ENCODE data around the gene GSTCD. TPM values are rescaled to one million over a fixed set of nuclear protein-coding genes. Genes with fewer than 3 reads are reported as not detected.
A peak's percentile ranks its signal among the peaks of the same experiment; 100 is the strongest.
"Not testable (repeated sequence)": the region's sequence is repeated elsewhere in the genome, so short reads cannot be mapped to it uniquely, and the experiment has no call there.

GSTCD gene
- total and polyA plus RNA-seq, 3 experiments from 2014 or later: 3.2 to 22.4 (median 20.5) TPM

DNA sequence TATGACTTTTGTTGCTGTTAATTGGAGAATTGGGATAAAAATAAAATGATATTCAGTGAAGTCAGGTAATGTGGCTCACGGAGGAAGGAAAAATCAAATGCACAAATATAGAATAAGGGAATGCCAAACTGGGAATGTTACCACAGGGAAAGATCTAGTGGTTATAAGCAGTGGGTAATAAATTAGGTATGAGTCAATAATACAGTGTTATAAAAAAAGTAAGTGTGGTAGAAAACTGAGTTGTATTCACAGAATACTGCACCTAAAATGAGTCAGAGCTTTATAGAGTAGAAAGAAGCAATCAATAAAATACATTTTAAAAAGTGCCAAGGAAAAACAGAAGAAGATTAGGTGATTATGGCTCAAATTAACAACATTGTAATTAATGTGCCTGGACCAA, 34.6 kb upstream of the GSTCD start:
- Histone ChIP-seq H3K27me3 (ENCODE audit: insufficient read depth, low read length, poor library complexity, severe bottlenecking) (peaks cover 8% of the 10 kb centered on the region), H3K9me3 (ENCODE audit: low read length) (no peaks in the 10 kb centered on the region), H3K4me1 (ENCODE audit: insufficient read depth, low read length) (no peaks in the 10 kb centered on the region), H3K36me3 (ENCODE audit: insufficient read depth, low read length) (no peaks in the 10 kb centered on the region), H3K27ac (ENCODE audit: low read depth, low read length) (no peak overlapping the region), H3K4me3 (ENCODE audit: low read length) (no peak overlapping the region)
- Mint-ChIP-seq H3K4me3 (no peak overlapping the region), H3K27ac (no peak overlapping the region), H3K36me3 (no peaks in the 10 kb centered on the region), H3K27me3 (peaks cover 10 to 15% of the 10 kb centered on the region in 2 donors), H3K9me3 (no peaks in the 10 kb centered on the region), H3K4me1 (no peaks in the 10 kb centered on the region)
- DNase-seq: no peak
- CTCF ChIA-PET: no interaction called here
- POLR2A ChIA-PET: no interaction called here

DNA sequence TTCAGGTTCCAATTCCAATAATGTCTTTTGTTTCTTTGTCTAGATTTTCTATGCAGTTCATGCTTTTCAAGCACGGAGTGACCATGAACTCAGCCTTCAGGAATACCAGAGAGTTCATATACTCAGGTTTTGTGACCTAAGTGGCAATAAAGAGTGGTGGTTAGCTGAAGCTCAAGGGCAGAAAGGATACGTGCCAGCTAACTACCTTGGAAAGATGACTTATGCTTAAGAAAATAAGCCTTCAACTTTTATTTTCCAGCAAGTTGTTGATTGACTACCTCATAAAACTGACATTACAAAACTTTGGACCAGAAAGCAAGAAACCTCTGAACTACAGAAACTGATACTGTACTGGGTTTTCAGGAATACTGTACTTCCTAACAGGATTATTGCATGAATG, 30.9 kb upstream of the GSTCD start:
- peaks cover 0 to 3% of the 10 kb centered on the region in 2 donors for H3K27me3 Mint-ChIP-seq
- H3K36me3 Mint-ChIP-seq: peaks cover 0 to 9% (median 3%) of the 10 kb centered on the region in 3 donors
- H3K4me1 Mint-ChIP-seq: no peaks in the 10 kb centered on the region
- H3K9me3 Mint-ChIP-seq: no peaks in the 10 kb centered on the region
- H3K27ac Mint-ChIP-seq: no peak overlapping the region
- H3K4me3 Mint-ChIP-seq: no peak overlapping the region
- DNase-seq: no peak
- Histone ChIP-seq H3K4me3 (ENCODE audit: low read length) (no peak overlapping the region), H3K27me3 (ENCODE audit: insufficient read depth, low read length, poor library complexity, severe bottlenecking) (no peaks in the 10 kb centered on the region), H3K4me1 (ENCODE audit: insufficient read depth, low read length) (no peaks in the 10 kb centered on the region), H3K36me3 (ENCODE audit: insufficient read depth, low read length) (no peaks in the 10 kb centered on the region), H3K27ac (ENCODE audit: low read depth, low read length) (no peak overlapping the region), H3K9me3 (ENCODE audit: low read length) (no peaks in the 10 kb centered on the region)
- ChIA-PET POLR2A (no interaction called here), CTCF (no interaction called here)

DNA sequence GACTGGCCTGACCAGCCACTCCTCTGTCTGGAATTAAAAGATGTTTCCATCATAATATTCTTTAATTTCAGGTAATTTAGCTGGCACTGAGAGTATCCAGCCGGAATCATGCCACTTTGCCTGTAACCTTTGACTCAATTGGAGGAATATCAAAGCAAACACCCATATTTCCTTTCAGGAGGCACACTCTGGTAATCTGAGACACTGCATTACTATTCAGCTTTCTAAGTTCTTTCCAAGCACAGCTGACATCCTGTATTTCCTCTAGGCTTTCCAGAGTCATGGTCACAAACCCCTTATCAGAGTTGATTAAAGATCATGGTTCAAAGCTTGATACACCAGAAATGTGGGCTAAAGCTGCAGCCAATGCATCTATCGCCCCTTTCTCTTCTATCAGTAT, 29.4 kb upstream of the GSTCD start:
- Histone ChIP-seq H3K4me3 (ENCODE audit: low read length) (no peak overlapping the region), H3K36me3 (ENCODE audit: insufficient read depth, low read length) (no peaks in the 10 kb centered on the region), H3K9me3 (ENCODE audit: low read length) (no peaks in the 10 kb centered on the region), H3K4me1 (ENCODE audit: insufficient read depth, low read length) (no peaks in the 10 kb centered on the region), H3K27ac (ENCODE audit: low read depth, low read length) (no peak overlapping the region), H3K27me3 (ENCODE audit: insufficient read depth, low read length, poor library complexity, severe bottlenecking) (no peaks in the 10 kb centered on the region)
- Mint-ChIP-seq H3K9me3 (no peaks in the 10 kb centered on the region), H3K27me3 (no peaks in the 10 kb centered on the region), H3K27ac (no peak overlapping the region), H3K4me3 (peak overlapping the region in 1 of 7 donors; percentile 0), H3K36me3 (peaks cover 0 to 19% (median 9%) of the 10 kb centered on the region in 3 donors), H3K4me1 (no peaks in the 10 kb centered on the region)
- no peak for DNase-seq
- CTCF ChIA-PET: no interaction called here
- POLR2A ChIA-PET: no interaction called here

DNA sequence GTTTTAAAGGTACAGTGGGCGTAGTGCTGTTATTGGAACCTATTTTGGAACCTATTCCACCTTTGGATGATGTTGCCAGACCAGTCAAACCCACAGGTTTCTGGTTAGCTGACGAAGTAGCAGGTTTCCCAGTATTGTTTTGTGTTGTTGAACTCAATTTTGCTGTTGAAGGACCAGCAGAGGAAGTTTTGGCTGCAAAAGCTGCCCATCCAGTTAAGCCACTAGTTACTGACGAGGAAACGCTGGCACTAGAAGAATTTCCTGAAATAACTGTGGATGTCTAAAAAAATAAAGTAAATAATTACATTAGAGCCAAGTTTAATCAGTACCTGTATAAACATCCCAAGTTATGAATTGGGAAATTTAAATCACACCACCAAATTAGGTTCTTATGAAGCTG, 25.5 kb upstream of the GSTCD start:
- Histone ChIP-seq H3K9me3 (ENCODE audit: low read length) (no peaks in the 10 kb centered on the region), H3K36me3 (ENCODE audit: insufficient read depth, low read length) (no peaks in the 10 kb centered on the region), H3K27ac (ENCODE audit: low read depth, low read length) (no peak overlapping the region), H3K4me3 (ENCODE audit: low read length) (no peak overlapping the region), H3K27me3 (ENCODE audit: insufficient read depth, low read length, poor library complexity, severe bottlenecking) (no peaks in the 10 kb centered on the region), H3K4me1 (ENCODE audit: insufficient read depth, low read length) (no peaks in the 10 kb centered on the region)
- H3K27me3 Mint-ChIP-seq: no peaks in the 10 kb centered on the region
- no peaks in the 10 kb centered on the region for H3K9me3 Mint-ChIP-seq
- peaks cover 0 to 41% (median 13%) of the 10 kb centered on the region in 3 donors for H3K36me3 Mint-ChIP-seq
- no peak for DNase-seq
- no peaks in the 10 kb centered on the region for H3K4me1 Mint-ChIP-seq
- POLR2A ChIA-PET: no interaction called here
- H3K27ac Mint-ChIP-seq: peak overlapping the region in 1 of 8 donors; percentile 66
- H3K4me3 Mint-ChIP-seq: no peak overlapping the region
- CTCF ChIA-PET: no interaction called here

DNA sequence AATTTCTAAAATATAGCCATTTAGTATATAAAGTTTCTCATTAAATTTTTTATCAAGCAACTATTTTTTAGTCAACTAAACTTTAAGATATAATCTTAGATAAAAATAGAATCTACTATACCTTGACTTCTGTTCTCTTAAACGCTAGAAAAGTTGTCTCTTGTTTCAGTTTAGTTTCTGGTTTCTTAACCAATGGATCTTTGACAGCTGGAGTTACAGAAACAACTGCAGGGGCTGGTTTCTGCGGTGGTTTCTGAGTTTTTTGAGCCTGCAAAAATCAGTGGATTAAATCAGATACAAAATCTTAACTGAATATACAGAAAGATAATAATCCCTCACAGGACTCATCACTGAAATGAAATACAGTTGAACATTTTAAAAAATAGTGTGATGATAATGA, 22.0 kb upstream of the GSTCD start:
- no peak overlapping the region for H3K4me3 Mint-ChIP-seq
- POLR2A ChIA-PET: no interaction called here

DNA sequence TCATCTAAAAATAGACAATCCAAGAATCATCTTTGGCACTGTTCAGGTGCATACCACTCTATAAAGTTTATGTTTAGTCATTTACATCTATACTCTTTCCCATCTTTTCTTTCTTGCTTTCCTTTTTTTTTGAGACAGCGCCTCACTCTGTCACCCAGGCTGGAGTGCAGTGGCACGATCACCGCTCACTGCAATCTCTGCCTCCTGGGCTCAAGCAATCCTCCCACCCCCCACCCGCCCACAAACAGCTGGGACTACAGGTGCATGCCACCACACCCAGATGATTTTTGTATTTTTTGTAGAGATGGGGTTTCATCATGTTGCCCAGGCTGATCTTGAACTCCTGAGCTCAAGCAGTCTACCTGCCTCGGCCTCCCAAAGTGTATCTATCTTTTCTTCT, 13.8 kb upstream of the GSTCD start:
- H3K9me3 ChIP-seq (ENCODE audit: low read length); CTCF ChIA-PET; H3K9me3 Mint-ChIP-seq; H3K27ac ChIP-seq (ENCODE audit: low read depth, low read length); H3K27me3 Mint-ChIP-seq; H3K27me3 ChIP-seq (ENCODE audit: insufficient read depth, low read length, poor library complexity, severe bottlenecking); H3K27ac Mint-ChIP-seq; H3K4me1 ChIP-seq (ENCODE audit: insufficient read depth, low read length); H3K4me3 ChIP-seq (ENCODE audit: low read length); H3K4me3 Mint-ChIP-seq; DNase-seq; POLR2A ChIA-PET: not testable (repeated sequence)
- H3K36me3 ChIP-seq (ENCODE audit: insufficient read depth, low read length): peaks cover 27% of the 10 kb centered on the region
- peaks cover 3 to 79% (median 30%) of the 10 kb centered on the region in 3 donors for H3K36me3 Mint-ChIP-seq
- H3K4me1 Mint-ChIP-seq: peaks cover 10 to 34% (median 10%) of the 10 kb centered on the region in 3 donors

More for the DNA sequence above, 22.0 kb upstream of the GSTCD start:
- Mint-ChIP-seq H3K36me3 (peaks cover 0 to 71% (median 18%) of the 10 kb centered on the region in 3 donors), H3K27me3 (no peaks in the 10 kb centered on the region), H3K27ac (no peak overlapping the region), H3K4me1 (peaks cover 2 to 16% (median 3%) of the 10 kb centered on the region in 3 donors), H3K9me3 (no peaks in the 10 kb centered on the region)
- H3K36me3 ChIP-seq (ENCODE audit: insufficient read depth, low read length): peaks cover 8% of the 10 kb centered on the region
- H3K4me3 ChIP-seq (ENCODE audit: low read length): no peak overlapping the region
- H3K9me3 ChIP-seq (ENCODE audit: low read length): no peaks in the 10 kb centered on the region
- no peak overlapping the region for H3K27ac ChIP-seq (ENCODE audit: low read depth, low read length)
- CTCF ChIA-PET: no interaction called here
- H3K27me3 ChIP-seq (ENCODE audit: insufficient read depth, low read length, poor library complexity, severe bottlenecking): no peaks in the 10 kb centered on the region
- DNase-seq: no peak
- H3K4me1 ChIP-seq (ENCODE audit: insufficient read depth, low read length): no peaks in the 10 kb centered on the region

DNA sequence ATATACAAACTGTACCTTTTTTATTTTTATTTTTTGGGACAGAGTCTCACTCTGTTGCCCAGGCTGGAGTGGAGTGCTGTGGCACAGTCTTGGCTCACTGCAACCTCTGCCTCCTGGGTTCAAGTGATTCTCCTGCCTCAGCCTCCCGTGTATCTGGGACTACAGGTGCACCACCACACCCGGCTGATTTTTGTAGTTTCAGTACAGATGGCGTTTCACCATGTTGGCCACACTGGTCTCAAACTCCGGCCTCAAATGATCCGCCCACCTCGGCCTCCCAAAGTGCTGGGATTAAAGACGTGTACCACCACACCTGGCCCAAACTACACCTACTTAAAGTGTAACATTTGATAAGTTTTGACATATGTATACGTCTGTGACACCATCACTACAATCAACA, 12.8 kb upstream of the GSTCD start:
- H3K9me3 Mint-ChIP-seq; H3K27me3 ChIP-seq (ENCODE audit: insufficient read depth, low read length, poor library complexity, severe bottlenecking): not testable (repeated sequence)

DNA sequence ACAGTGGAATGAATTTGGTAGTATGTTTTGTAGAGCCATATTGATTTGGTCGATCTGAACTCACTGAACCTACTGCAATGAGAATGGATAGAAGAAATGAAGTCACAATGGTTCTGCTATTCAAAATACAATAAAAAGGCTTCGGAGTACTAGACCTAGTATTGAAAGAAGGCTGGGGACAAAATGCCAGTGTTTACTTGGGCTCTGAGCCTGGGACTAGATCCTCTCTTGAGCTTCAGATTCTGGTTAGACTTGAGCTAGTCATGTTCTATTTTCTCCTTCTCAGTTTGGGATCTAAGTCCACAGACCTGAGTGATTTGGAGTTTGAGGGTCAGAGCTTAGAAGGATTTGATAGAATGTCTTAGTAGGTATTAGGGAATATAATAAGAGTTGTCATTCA, 10.0 kb upstream of the GSTCD start:
- no peak for DNase-seq
- H3K4me1 ChIP-seq (ENCODE audit: insufficient read depth, low read length): no peaks in the 10 kb centered on the region
- H3K27me3 ChIP-seq (ENCODE audit: insufficient read depth, low read length, poor library complexity, severe bottlenecking): no peaks in the 10 kb centered on the region
- H3K27ac ChIP-seq (ENCODE audit: low read depth, low read length): no peak overlapping the region
- H3K36me3 ChIP-seq (ENCODE audit: insufficient read depth, low read length): peaks cover 20% of the 10 kb centered on the region
- ChIA-PET CTCF (no interaction called here), POLR2A (no interaction called here)
- Mint-ChIP-seq H3K4me1 (peaks cover 16 to 33% (median 17%) of the 10 kb centered on the region in 3 donors), H3K27me3 (no peaks in the 10 kb centered on the region), H3K36me3 (peaks cover 3 to 55% (median 18%) of the 10 kb centered on the region in 3 donors), H3K27ac (no peak overlapping the region), H3K4me3 (no peak overlapping the region), H3K9me3 (no peaks in the 10 kb centered on the region)
- H3K4me3 ChIP-seq (ENCODE audit: low read length): no peak overlapping the region
- H3K9me3 ChIP-seq (ENCODE audit: low read length): no peaks in the 10 kb centered on the region

More for the DNA sequence above, 12.8 kb upstream of the GSTCD start:
- H3K27ac ChIP-seq (ENCODE audit: low read depth, low read length); H3K4me3 Mint-ChIP-seq; H3K27ac Mint-ChIP-seq; H3K27me3 Mint-ChIP-seq; DNase-seq; H3K9me3 ChIP-seq (ENCODE audit: low read length); POLR2A ChIA-PET; H3K4me1 ChIP-seq (ENCODE audit: insufficient read depth, low read length); H3K4me3 ChIP-seq (ENCODE audit: low read length): not testable (repeated sequence)
- H3K36me3 ChIP-seq (ENCODE audit: insufficient read depth, low read length): peaks cover 27% of the 10 kb centered on the region
- Mint-ChIP-seq H3K4me1 (peaks cover 15 to 30% (median 16%) of the 10 kb centered on the region in 3 donors), H3K36me3 (peaks cover 3 to 75% (median 28%) of the 10 kb centered on the region in 3 donors)
- CTCF ChIA-PET: interaction anchor here (0.8 kb wide), 1 partner anchor 9 kb away, joined by 3 read pairs; no protein-coding TSS in a partner anchor
